ENCODE data around the gene GLRA1.

GRCh38 chr5:151819830-151820229 lies 104.8 kb downstream of the GLRA1 start:
- TF ChIP-seq CTCF (conservative IDR thresholded peaks at IDR 0.05) (no peak), ZFX (IDR thresholded peaks at IDR 0.05) (no peak)
